Fibroblast of the aortic adventitia (primary cell): Measurements from ENCODE around the gene RABL3. TPM values are rescaled to one million over a fixed set of nuclear protein-coding genes. Genes with fewer than 3 reads are reported as not detected.
"Not testable (repeated sequence)": the region's sequence is repeated elsewhere in the genome, so short reads cannot be mapped to it uniquely, and the experiment has no call there.

Experiments used
- DNase-seq: peaks from one replicate; pipeline ENCODE4 v3.0.0-alpha.2; 2010; ENCODE audit warnings: low read depth
- H3K4me3 ChIP-seq: 2 replicates; pipeline ENCODE4 v1.5.1; 2011; ENCODE audit warnings: low read depth, mild to moderate bottlenecking, control low read depth, low read length, moderate library complexity
- CTCF ChIP-seq: IDR thresholded peaks from 2 replicates; pipeline ENCODE4 v1.5.1; 2011; ENCODE audit warnings: mild to moderate bottlenecking, low read length, control low read depth, inconsistent platforms; ENCODE audit not compliant: insufficient read depth
- total RNA-seq: library from RNA; depleted of rRNA; stranded (reverse); fragments of >200 nt; gene quantifications from 2 replicates; pipeline ENCODE4 v1.2.3, GENCODE V29; 2012; ENCODE audit warnings: low replicate concordance

RABL3 gene
- total RNA-seq: 10.0 and 18.3 TPM in 2 replicates

- TF ChIP-seq CTCF: no peak
These were observed at the start of gene RABL3, which contains the start of gene GTF2E1 for GRCh38 chr3:120742198-120742848. Gene RABL3, minus strand, starts transcription at chr3:120742516. Its CDS starts 9 bp downstream, at chr3:120742507. Gene GTF2E1, plus strand, starts transcription at chr3:120742744. Its CDS starts 7,809 bp downstream, at chr3:120750553.

GRCh38 chr3:120791913-120792312, 49.6 kb upstream of the RABL3 start:
- peak; percentile 13 for TF ChIP-seq CTCF
- DNase-seq: peak; percentile 63
- H3K4me3 ChIP-seq: no peak overlapping the region

More at GRCh38 chr3:120742198-120742848, at the start of gene RABL3, which contains the start of gene GTF2E1:
- DNase-seq: peak; percentile 100
- H3K4me3 ChIP-seq: peak within 1 kb of the TSS; percentile 100

- TF ChIP-seq CTCF: no peak
- no peak for DNase-seq
- H3K4me3 ChIP-seq: no peak overlapping the region
These were observed 48.7 kb upstream of the RABL3 start for GRCh38 chr3:120791010-120791409.

GRCh38 chr3:120785832-120786231, 43.5 kb upstream of the RABL3 start:
- peak; percentile 85 for DNase-seq

GRCh38 chr3:120780977-120781376, 38.7 kb upstream of the RABL3 start:
- peak; percentile 81 for DNase-seq
- TF ChIP-seq CTCF: no peak
- H3K4me3 ChIP-seq: no peak overlapping the region

More at GRCh38 chr3:120785832-120786231, 43.5 kb upstream of the RABL3 start:
- not testable (repeated sequence) for H3K4me3 ChIP-seq

- TF ChIP-seq CTCF: no peak
- no peak overlapping the region for H3K4me3 ChIP-seq
These were observed 36.5 kb upstream of the RABL3 start for GRCh38 chr3:120778776-120779175.

GRCh38 chr3:120775411-120775810, 33.1 kb upstream of the RABL3 start:
- H3K4me3 ChIP-seq: no peak overlapping the region
- DNase-seq: no peak
- no peak for TF ChIP-seq CTCF

More at GRCh38 chr3:120778776-120779175, 36.5 kb upstream of the RABL3 start:
- DNase-seq: no peak
